Astrocyte of the cerebellum (primary cell): ENCODE results near the gene C8B.

Experiments
- DNase-seq: peaks from one replicate; pipeline ENCODE4 v3.0.0-alpha.2; 2011; ENCODE audit warnings: low read depth
- H3K4me3 ChIP-seq: 2 replicates; pipeline ENCODE4 v1.5.1; 2011; ENCODE audit warnings: mild to moderate bottlenecking, low read depth, low read length, moderate library complexity
- CTCF ChIP-seq: IDR thresholded peaks from 2 replicates; pipeline ENCODE4 v1.5.1; 2012; ENCODE audit warnings: low read length, low read depth, moderate library complexity, mild to moderate bottlenecking; ENCODE audit errors: missing control alignments
- in situ Hi-C: cut with HindIII; loops from 2 replicates; pipeline ENCODE4 v1.10.0; 2017; ENCODE audit warnings: low sequenced_read_pairs

Gene C8B

GRCh38 chr1:57007472-57007871 lies 41.7 kb upstream of the C8B start:
- TF ChIP-seq CTCF, result no peak
- in situ Hi-C loops, result no loop called here
- H3K4me3 ChIP-seq, result no peak overlapping the region
- DNase-seq, result no peak

- DNase-seq, result no peak
- in situ Hi-C loops, result no loop called here
- H3K4me3 ChIP-seq, result no peak overlapping the region
- no peak for TF ChIP-seq CTCF
Observed at GRCh38 chr1:57003398-57004139, 37.8 kb upstream of the C8B start.

- no peak overlapping the region for H3K4me3 ChIP-seq
- DNase-seq, result no peak
- TF ChIP-seq CTCF, result no peak
- in situ Hi-C loops, result no loop called here
Observed at GRCh38 chr1:56995414-56996100, 29.7 kb upstream of the C8B start.

GRCh38 chr1:56993475-56993874 lies 27.7 kb upstream of the C8B start:
- no peak for TF ChIP-seq CTCF
- no peak for DNase-seq
- in situ Hi-C loops, result no loop called here

GRCh38 chr1:56992318-56993125 lies 26.7 kb upstream of the C8B start:
- in situ Hi-C loops, result no loop called here

More at GRCh38 chr1:56993475-56993874, 27.7 kb upstream of the C8B start:
- H3K4me3 ChIP-seq, result no peak overlapping the region

More at GRCh38 chr1:56992318-56993125, 26.7 kb upstream of the C8B start:
- H3K4me3 ChIP-seq, result no peak overlapping the region
- no peak for TF ChIP-seq CTCF
- no peak for DNase-seq
